DOHH2 (cell line): Measurements from ENCODE around the gene ELOB.

Source experiments
- CTCF ChIP-seq: fragments of 200-600 bp; sonication (generic); IDR thresholded peaks from one replicate; pipeline ENCODE4 v1.5.1; 2014; ENCODE audit warnings: antibody characterized with exemption, mild to moderate bottlenecking, low read depth, low read length; ENCODE audit not compliant: poor library complexity, severe bottlenecking
- EZH2phosphoT487 ChIP-seq: fragments of 200-600 bp; sonication (generic); IDR thresholded peaks from 2 replicates; pipeline ENCODE4 v1.6.1; 2017; ENCODE audit warnings: borderline replicate concordance, mild to moderate bottlenecking, antibody characterized with exemption, low read length, moderate library complexity, mixed read lengths

DNA sequence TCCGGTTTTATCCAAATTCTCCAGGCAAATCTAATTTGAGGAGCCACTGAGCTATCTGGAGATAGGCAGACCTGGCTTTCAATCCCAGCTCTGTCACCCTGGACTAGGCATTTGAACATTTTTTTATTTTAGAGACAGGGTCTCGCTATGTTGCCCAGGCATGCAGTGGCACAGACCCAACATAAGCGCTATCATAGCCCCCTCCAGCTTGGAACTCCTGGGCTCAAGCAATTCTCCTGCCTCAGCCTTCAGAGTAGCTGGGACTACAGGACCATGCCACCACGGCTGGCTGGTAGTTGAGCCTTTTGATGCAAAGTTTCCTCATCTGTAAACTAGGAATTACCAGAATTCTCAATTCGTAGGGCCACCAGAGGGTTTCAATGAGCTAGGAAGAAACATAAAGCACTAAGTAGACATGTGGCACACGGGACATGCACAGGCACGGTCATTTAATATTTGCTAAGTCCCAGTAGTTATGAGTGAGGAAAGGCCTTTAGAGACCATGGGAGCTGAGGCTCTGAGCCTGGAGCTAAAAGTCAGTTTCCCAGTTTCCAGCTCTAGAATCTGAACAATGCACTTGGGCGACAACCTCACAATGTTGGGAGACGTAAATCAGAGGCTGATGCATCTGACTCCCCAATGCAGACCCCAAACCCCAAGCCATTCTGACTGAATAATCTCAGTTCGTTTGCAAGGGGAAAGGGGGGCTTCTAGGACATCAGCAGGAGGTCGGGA lies 1.1 kb downstream of the ELOB start:
- TF ChIP-seq CTCF = no peak
- TF ChIP-seq EZH2phosphoT487 = no peak
